ENCODE data around the gene TNFRSF17. TPM values are rescaled to one million over a fixed set of nuclear protein-coding genes. Genes with fewer than 3 reads are reported as not detected.

Gene TNFRSF17
- total and polyA plus RNA-seq, 9 of the 15 experiments (the other 6 are each of a cell fraction or from before 2014, with no cell fraction given) = not detected

DNA sequence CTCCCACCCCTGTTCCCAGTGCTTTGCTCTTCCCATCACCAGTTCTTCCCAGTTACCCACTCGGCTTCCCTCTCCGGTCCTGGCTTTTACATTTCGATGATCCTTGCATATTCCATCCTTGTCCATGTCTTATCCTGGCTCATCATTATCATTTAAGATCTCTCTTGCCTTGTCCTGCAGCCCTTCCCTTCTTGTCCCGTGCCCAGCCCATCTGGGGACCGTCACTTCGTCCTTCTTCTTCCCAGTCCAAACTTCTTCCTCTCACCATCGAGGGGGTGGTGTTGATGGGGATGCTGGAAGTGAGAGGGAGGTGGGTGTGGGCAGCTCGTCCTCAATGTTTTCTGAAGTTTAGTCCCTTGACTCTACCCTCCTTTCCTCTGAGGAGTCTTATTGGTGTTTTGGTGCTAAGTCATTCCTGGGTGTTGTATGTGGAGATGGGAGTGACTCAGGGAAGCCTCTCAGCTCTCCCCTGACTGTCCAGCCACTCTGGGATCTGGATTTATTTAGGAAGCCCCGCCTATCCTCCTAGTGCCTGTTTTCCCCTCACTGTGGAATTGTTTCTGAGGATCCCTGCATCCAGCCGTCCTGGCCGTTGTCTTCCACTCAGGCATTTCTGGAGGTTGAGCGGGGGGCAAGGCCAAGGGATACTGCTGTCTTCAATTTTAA lies 12.5 kb downstream of the TNFRSF17 start (continued):
- TF ChIP-seq ZNF764 (CRISPR knock-in tag; IDR thresholded peaks at IDR 0.05; ENCODE audit: low read depth) (no peak), ZNF232 (CRISPR knock-in tag; IDR thresholded peaks at IDR 0.05) (no peak), POLR2H (tag; IDR thresholded peaks at IDR 0.05; ENCODE audit: low read depth) (no peak), RB1 (IDR thresholded peaks at IDR 0.05; ENCODE audit: low read depth) (no peak), BRF1 (IDR thresholded peaks at IDR 0.05; ENCODE audit: borderline replicate concordance, extremely low read depth, insufficient read length) (no peak), ZFP91 (CRISPR knock-in tag; IDR thresholded peaks at IDR 0.05) (no peak), JUND (IDR thresholded peaks at IDR 0.05; ENCODE audit: borderline replicate concordance, low read depth, low read length) (no peak), JUND (tag; IDR thresholded peaks at IDR 0.05; ENCODE audit: borderline replicate concordance, low read depth, low read length) (no peak), ZNF217 (CRISPR knock-in tag; IDR thresholded peaks at IDR 0.05) (no peak), SP1 (CRISPR knock-in tag; IDR thresholded peaks at IDR 0.05) (no peak), MYBL2 (IDR thresholded peaks at IDR 0.05; ENCODE audit: low read depth) (no peak), MYBL2 (CRISPR knock-in tag; IDR thresholded peaks at IDR 0.05; ENCODE audit: borderline replicate concordance) (no peak), ZNF146 (CRISPR knock-in tag; IDR thresholded peaks at IDR 0.05; ENCODE audit: unreplicated experiment) (no peak), KLF13 (tag; IDR thresholded peaks at IDR 0.05; ENCODE audit: borderline replicate concordance, low read depth) (no peak), EP300 (IDR thresholded peaks at IDR 0.05; ENCODE audit: low read length) (no peak), ETV1 (tag; conservative IDR thresholded peaks at IDR 0.05; ENCODE audit: low read depth) (no peak), HDGF (IDR thresholded peaks at IDR 0.05) (0 out of 2 replicates have a peak, but pooled peaks have one; percentile 24), HDAC3 (IDR thresholded peaks at IDR 0.05; ENCODE audit: borderline replicate concordance, partially characterized antibody) (no peak), SUPT5H (IDR thresholded peaks at IDR 0.05) (no peak), POLR3G (IDR thresholded peaks at IDR 0.05; ENCODE audit: extremely low read depth, insufficient read length, insufficient replicate concordance) (no peak), ILF3 (IDR thresholded peaks at IDR 0.05; ENCODE audit: borderline replicate concordance) (no peak), MAFK (IDR thresholded peaks at IDR 0.05; ENCODE audit: low read length) (peak; percentile 21; the same call in 1 of the 2 replicates), GATAD2B (IDR thresholded peaks at IDR 0.05; ENCODE audit: borderline replicate concordance) (no peak), HMGN3 (IDR thresholded peaks at IDR 0.05; ENCODE audit: borderline replicate concordance, extremely low read depth, insufficient read length, low read depth, low read length) (no peak), ZNF408 (CRISPR knock-in tag; IDR thresholded peaks at IDR 0.05; ENCODE audit: low read depth) (no peak), BRCA1 (IDR thresholded peaks at IDR 0.05) (no peak), BRCA1 (CRISPR knock-in tag; IDR thresholded peaks at IDR 0.05) (no peak), PHF21A (IDR thresholded peaks at IDR 0.05; ENCODE audit: borderline replicate concordance, low read depth) (no peak), ZNF316 (IDR thresholded peaks at IDR 0.05) (peak; percentile 51; the same call in 1 of the 2 replicates)
- TF ChIP-seq, protein P1, sequence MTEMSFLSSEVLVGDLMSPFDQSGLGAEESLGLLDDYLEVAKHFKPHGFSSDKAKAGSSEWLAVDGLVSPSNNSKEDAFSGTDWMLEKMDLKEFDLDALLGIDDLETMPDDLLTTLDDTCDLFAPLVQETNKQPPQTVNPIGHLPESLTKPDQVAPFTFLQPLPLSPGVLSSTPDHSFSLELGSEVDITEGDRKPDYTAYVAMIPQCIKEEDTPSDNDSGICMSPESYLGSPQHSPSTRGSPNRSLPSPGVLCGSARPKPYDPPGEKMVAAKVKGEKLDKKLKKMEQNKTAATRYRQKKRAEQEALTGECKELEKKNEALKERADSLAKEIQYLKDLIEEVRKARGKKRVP (CRISPR knock-in tag; IDR thresholded peaks at IDR 0.05) = no peak

All from K562 (cell line).